Tibial nerve (tissue), 4 donors: ENCODE data around the gene CASP3. TPM values are rescaled to one million over a fixed set of nuclear protein-coding genes. Genes with fewer than 3 reads are reported as not detected.
"Not testable (repeated sequence)": the region's sequence is repeated elsewhere in the genome, so short reads cannot be mapped to it uniquely, and the experiment has no call there.

Source experiments
- DNase-seq, 2 donors: peaks; one replicate each; pipeline ENCODE4 v3.0.0-alpha.2; 2019; ENCODE audit warnings: low spot score in 2 of 2
- H3K27ac ChIP-seq, 4 donors: fragments of 200-600 bp; sonication (generic) in 3 of 4; one replicate each; pipeline ENCODE4 v1.5.1; 2017 to 2019; ENCODE audit warnings: mild to moderate bottlenecking in 1 of 4
- H3K27me3 ChIP-seq, 2 donors: fragments of 200-600 bp; sonication (generic) in 1 of 2; one replicate each; pipeline versions ENCODE4 v1.5.1 to v1.6.0; 2017 to 2019
- H3K36me3 ChIP-seq, 3 donors: fragments of 200-600 bp; sonication (generic); one replicate each; pipeline ENCODE4 v1.5.1; 2018 to 2019
- H3K4me1 ChIP-seq, 4 donors: fragments of 200-600 bp; sonication (generic) in 3 of 4; one replicate each; pipeline ENCODE4 v1.5.1; 2017 to 2019
- H3K4me3 ChIP-seq, 4 donors: fragments of 200-600 bp; sonication (generic) in 3 of 4; one replicate each; pipeline ENCODE4 v1.5.1; 2017 to 2019; ENCODE audit warnings: mild to moderate bottlenecking in 1 of 4, moderate library complexity in 1 of 4
- H3K9me3 ChIP-seq, 4 donors: fragments of 200-600 bp; sonication (generic) in 3 of 4; one replicate each; pipeline ENCODE4 v1.5.1; 2017 to 2019
- EP300 ChIP-seq, 2 donors: sonication (generic); formaldehyde crosslinking; IDR thresholded peaks; one replicate each; pipeline ENCODE4 v1.6.1; 2017; ENCODE audit warnings: antibody characterized with exemption in 2 of 2, mild to moderate bottlenecking in 1 of 2
- POLR2A ChIP-seq, 2 donors: fragments of 450-650 bp; IDR thresholded peaks; one replicate each; pipeline ENCODE4 v1.6.1; 2017; ENCODE audit warnings: antibody characterized with exemption in 2 of 2, mild to moderate bottlenecking in 2 of 2, moderate library complexity in 2 of 2
- WGBS, 2 donors: methylation state at CpG; one replicate each; pipeline ENCODE4 v1.1.5; 2018; 5-methylcytosine and 5-hydroxymethylcytosine counted together
- total RNA-seq, 4 donors: library from RNA; depleted of rRNA; stranded (reverse); fragments of >200 nt; gene quantifications; one replicate each; pipeline ENCODE4 v1.1.0, GENCODE V29; 2016
- TF ChIP-seq, protein P1 (sequence below), 5 experiments: fragments of 200-600 bp in 3 of 5; fragments of 450-650 bp in 2 of 5; sonication (generic) in 3 of 5; IDR thresholded peaks; one replicate each; pipeline ENCODE4 v1.5.1; 2016 to 2019; ENCODE audit warnings: antibody characterized with exemption in 5 of 5, mild to moderate bottlenecking in 3 of 5, moderate library complexity in 2 of 5

The CASP3 gene
- total RNA-seq, 4 donors from 2014 or later, result 7.6 to 17.7 (median 9.7) TPM

GRCh38 chr4:184593461-184593860 is 55.8 kb downstream of the CASP3 start:
- H3K4me1 ChIP-seq, result no peaks in the 10 kb centered on the region
- 86 to 88% methylated on average over 6 of the region's 6 CpGs for WGBS, 2 donors
- no peaks in the 10 kb centered on the region for H3K36me3 ChIP-seq
- DNase-seq, result no peak
- no peaks in the 10 kb centered on the region for H3K9me3 ChIP-seq
- H3K27ac ChIP-seq, result no peak overlapping the region
- H3K27me3 ChIP-seq, result no peaks in the 10 kb centered on the region
- H3K4me3 ChIP-seq, result no peak overlapping the region
- TF ChIP-seq, protein P1, sequence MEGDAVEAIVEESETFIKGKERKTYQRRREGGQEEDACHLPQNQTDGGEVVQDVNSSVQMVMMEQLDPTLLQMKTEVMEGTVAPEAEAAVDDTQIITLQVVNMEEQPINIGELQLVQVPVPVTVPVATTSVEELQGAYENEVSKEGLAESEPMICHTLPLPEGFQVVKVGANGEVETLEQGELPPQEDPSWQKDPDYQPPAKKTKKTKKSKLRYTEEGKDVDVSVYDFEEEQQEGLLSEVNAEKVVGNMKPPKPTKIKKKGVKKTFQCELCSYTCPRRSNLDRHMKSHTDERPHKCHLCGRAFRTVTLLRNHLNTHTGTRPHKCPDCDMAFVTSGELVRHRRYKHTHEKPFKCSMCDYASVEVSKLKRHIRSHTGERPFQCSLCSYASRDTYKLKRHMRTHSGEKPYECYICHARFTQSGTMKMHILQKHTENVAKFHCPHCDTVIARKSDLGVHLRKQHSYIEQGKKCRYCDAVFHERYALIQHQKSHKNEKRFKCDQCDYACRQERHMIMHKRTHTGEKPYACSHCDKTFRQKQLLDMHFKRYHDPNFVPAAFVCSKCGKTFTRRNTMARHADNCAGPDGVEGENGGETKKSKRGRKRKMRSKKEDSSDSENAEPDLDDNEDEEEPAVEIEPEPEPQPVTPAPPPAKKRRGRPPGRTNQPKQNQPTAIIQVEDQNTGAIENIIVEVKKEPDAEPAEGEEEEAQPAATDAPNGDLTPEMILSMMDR (IDR thresholded peaks at IDR 0.05), result no peak
- TF ChIP-seq POLR2A (IDR thresholded peaks at IDR 0.05) (no peak), EP300 (IDR thresholded peaks at IDR 0.05) (no peak)

GRCh38 chr4:184591747-184592270 is 57.4 kb downstream of the CASP3 start:
- DNase-seq, H3K27me3 ChIP-seq, H3K9me3 ChIP-seq, H3K36me3 ChIP-seq, H3K4me3 ChIP-seq, H3K4me1 ChIP-seq, H3K27ac ChIP-seq: not testable (repeated sequence)
- 98% methylated on average over 25 to 36 of the region's 39 CpGs for WGBS, 2 donors

- Histone ChIP-seq H3K27me3 (no peaks in the 10 kb centered on the region), H3K4me3 (no peak overlapping the region), H3K36me3 (no peaks in the 10 kb centered on the region), H3K27ac (no peak overlapping the region), H3K4me1 (no peaks in the 10 kb centered on the region), H3K9me3 (no peaks in the 10 kb centered on the region)
- DNase-seq, result no peak
- 68 to 76% methylated on average over 5 of the region's 5 CpGs for whole genome bisulfite sequencing, 2 donors
- TF ChIP-seq POLR2A (IDR thresholded peaks at IDR 0.05), result no peak
- TF ChIP-seq, protein P1 (IDR thresholded peaks at IDR 0.05), result no peak
Observed at GRCh38 chr4:184591070-184591677, 58.1 kb downstream of the CASP3 start.

- H3K27me3 ChIP-seq, result no peaks in the 10 kb centered on the region
- H3K9me3 ChIP-seq, result no peaks in the 10 kb centered on the region
- no peaks in the 10 kb centered on the region for H3K4me1 ChIP-seq
- H3K27ac ChIP-seq, result no peak overlapping the region
- H3K36me3 ChIP-seq, result no peaks in the 10 kb centered on the region
- no peak for DNase-seq
- WGBS, 2 donors, result 63 to 69% methylated on average over 3 of the region's 3 CpGs
- H3K4me3 ChIP-seq, result no peak overlapping the region
- TF ChIP-seq EP300 (IDR thresholded peaks at IDR 0.05), result no peak
- TF ChIP-seq, protein P1 (IDR thresholded peaks at IDR 0.05), result no peak
Observed at GRCh38 chr4:184590196-184590595, 59.1 kb downstream of the CASP3 start.

- Histone ChIP-seq H3K36me3 (no peaks in the 10 kb centered on the region), H3K4me1 (no peaks in the 10 kb centered on the region), H3K27me3 (no peaks in the 10 kb centered on the region), H3K4me3 (no peak overlapping the region), H3K27ac (no peak overlapping the region), H3K9me3 (no peaks in the 10 kb centered on the region)
- TF ChIP-seq POLR2A (IDR thresholded peaks at IDR 0.05) (no peak), EP300 (IDR thresholded peaks at IDR 0.05) (no peak)
- TF ChIP-seq, protein P1 (IDR thresholded peaks at IDR 0.05), result no peak
- 71 to 73% methylated on average over 8 of the region's 8 CpGs for WGBS, 2 donors
- no peak for DNase-seq
Observed at GRCh38 chr4:184588893-184589292, 60.4 kb downstream of the CASP3 start.

GRCh38 chr4:184587701-184588100 is 61.5 kb downstream of the CASP3 start:
- 61 to 64% methylated on average over 3 of the region's 3 CpGs for WGBS, 2 donors
- TF ChIP-seq POLR2A (IDR thresholded peaks at IDR 0.05), result no peak
- TF ChIP-seq, protein P1 (IDR thresholded peaks at IDR 0.05), result no peak
- no peak for TF ChIP-seq EP300 (IDR thresholded peaks at IDR 0.05)

More at GRCh38 chr4:184587701-184588100, 61.5 kb downstream of the CASP3 start:
- no peak overlapping the region for H3K27ac ChIP-seq
- DNase-seq, result no peak
- H3K36me3 ChIP-seq, result no peaks in the 10 kb centered on the region
- no peaks in the 10 kb centered on the region for H3K27me3 ChIP-seq
- H3K9me3 ChIP-seq, result no peaks in the 10 kb centered on the region
- H3K4me3 ChIP-seq, result no peak overlapping the region
- no peaks in the 10 kb centered on the region for H3K4me1 ChIP-seq
